ENCODE results near the gene BRD7.

- no peak for TF ChIP-seq CTCF (IDR thresholded peaks at IDR 0.05)
- TF ChIP-seq POLR2A (IDR thresholded peaks at IDR 0.05): no peak
Measured at GRCh38 chr16:50309527-50310307, 59.1 kb downstream of the BRD7 start.

Measured in right lobe of liver (tissue), 4 donors.